ENCODE results near the gene DNAH8.
"Not testable (repeated sequence)": the region's sequence is repeated elsewhere in the genome, so short reads cannot be mapped to it uniquely, and the experiment has no call there.

DNAH8 gene

DNA sequence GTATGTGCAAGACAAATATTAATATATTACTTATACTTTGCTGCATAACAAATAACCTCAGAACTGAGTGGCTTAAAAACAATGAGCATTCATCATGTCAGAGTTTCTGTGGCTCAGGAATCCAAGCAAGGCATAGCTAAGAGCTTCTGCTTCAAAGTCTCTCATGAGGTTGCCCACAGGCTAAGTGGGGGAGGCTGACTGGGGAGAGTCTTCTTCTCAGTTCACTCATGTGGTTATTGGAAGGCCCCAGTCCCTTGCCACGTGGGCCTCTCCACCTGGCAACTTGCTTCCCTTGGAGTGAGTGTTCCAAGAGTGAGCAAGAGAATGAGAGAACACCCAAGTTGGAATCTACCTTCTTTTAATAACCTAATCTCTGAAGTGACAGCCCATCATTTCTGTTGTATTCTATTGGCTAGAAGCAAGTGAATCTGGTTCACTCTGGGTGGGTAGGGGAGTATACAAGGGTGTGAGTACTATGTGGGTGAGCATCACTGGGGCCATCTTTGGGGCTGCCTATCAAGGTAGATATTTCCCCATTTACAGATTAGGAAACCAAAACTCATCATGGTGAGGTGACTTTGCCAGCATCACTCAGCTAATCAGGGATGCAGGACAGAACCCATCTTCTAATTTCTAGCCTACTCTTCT is 36.0 kb downstream of the DNAH8 start:
- DNase-seq (ENCODE audit: low read depth): no peak

DNA sequence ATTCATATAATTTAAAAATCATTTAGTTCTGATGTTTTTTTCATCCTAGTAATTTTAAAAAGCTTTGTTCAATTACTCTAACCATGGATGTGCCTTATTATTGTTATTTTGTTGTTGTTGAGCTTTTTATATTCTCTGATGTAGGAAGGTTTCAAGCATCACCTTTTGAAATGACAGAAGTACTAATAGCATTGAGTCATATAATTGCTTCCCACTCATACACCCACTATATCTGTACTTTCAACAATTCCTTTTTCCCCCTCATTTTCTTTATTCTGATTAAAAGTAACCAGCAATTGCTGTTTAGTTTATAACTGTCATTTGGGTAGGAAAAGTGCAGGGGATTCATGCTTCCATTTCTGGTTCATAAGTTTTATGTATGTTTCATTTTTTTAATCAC is 38.6 kb downstream of the DNAH8 start:
- no peak for DNase-seq (ENCODE audit: low read depth)

DNA sequence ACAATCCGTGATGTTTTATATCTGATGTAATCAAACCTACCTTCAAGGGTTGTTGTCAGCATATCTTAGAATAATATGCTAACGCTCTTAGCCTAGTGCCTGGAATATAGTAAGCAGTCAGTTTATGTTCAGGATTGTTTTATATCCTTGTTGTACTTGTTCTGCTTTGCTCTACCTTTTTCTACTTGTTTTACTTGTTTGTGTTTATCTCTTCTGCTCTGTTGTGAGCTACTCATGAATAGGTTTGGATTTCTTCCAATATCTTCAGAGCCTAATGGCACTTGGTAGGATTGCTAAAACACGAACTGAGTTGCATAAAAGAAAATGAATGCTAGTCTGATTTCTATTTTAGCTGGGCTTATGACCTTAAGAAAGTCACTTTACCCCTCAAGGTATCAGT is 40.1 kb downstream of the DNAH8 start:
- DNase-seq (ENCODE audit: low read depth): no peak

DNA sequence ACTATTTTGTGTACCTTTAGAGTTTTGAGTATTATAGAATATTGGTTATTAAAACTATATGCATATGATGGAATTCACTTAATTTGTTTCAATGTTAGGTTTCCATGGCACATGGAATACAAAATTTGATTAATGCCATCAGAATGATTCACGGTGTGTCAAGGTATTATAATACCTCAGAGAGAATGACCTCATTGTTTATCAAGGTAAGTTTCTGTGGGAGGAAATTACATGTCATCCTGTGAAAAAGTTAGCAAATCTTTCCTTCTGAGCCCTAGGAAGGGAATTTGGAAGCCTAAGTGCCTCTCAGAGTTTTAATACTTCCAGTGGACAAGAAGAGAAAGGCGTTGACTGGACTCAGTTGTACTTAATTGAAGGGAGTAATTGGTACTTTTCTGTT is 40.8 kb downstream of the DNAH8 start:
- DNase-seq (ENCODE audit: low read depth): no peak

DNA sequence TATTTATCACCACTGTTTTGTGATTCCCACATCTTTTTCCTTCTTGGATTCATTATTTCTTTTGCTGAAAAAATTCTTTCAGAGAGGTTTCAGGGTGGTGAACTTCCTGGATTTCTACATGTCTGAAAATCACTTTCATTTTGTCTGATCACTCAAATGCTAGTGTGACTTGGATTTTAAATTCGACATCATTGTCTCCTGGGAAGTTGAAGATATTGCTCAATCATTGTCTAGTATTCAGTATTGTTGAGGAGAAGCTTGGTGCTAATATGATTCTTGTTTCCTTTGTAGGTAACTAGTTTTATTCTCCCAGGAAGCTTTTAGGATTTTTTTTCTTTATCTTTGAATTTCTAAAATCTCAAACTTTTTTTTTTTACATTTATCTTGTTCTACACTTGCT is 45.0 kb downstream of the DNAH8 start:
- DNase-seq (ENCODE audit: low read depth): no peak

DNA sequence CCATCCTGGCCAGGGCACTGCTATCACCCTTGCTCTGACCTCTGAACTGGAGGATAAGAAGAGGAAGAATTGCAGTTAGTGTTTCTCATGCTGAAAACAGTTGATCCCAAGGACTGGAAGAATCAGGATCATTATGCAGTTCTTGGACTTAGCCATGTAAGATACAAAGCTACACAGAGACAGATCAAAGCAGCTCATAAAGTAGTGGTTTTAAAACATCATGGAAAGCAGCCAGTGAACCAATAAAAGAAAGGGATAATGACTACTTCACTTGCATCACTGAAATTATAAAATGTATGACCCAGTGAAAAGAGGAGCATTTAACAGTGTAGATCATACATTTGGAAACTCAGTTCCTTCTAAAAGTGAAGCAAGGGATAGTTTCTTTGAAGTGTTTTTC is 47.7 kb downstream of the DNAH8 start:
- no peak for DNase-seq (ENCODE audit: low read depth)

DNA sequence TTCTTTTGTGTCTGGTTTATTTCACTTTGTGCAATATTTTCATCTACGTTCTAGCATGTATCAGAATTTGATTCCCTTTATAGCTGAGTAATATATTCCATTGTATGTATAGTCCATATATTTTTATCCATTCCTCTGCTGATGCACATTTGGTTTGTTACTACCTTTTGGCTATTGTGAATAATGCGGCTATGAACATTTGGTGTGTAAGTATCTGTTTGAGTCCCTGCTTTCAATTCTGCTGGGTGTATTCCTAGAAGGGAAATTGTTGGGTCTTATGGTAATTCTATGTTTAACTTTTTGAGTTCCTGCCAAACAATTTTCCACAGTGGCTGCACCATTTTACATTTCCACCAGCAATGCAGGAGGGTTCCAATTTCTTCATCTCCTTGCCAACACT is 52.4 kb downstream of the DNAH8 start:
- no peak for DNase-seq (ENCODE audit: low read depth)

DNA sequence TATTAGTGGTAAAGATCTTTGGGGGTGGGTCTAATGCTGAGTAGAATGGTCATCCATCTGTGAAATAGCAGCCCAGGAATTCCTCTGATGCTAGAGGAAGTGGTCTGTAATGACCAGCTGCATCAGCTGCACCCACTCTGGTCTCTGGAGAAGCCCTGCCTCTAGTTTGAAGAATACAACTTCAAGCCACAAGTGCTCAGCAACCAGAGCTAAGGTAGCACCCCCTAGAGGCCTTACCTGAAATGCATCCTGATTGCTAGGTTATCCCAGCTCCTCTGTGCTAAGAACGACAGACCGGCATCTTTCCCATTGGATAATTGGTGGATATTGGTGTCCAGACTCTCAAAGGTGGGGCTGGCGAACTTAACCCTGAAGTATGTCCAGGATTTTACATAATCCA is 58.2 kb downstream of the DNAH8 start:
- no peak for DNase-seq (ENCODE audit: low read depth)

DNA sequence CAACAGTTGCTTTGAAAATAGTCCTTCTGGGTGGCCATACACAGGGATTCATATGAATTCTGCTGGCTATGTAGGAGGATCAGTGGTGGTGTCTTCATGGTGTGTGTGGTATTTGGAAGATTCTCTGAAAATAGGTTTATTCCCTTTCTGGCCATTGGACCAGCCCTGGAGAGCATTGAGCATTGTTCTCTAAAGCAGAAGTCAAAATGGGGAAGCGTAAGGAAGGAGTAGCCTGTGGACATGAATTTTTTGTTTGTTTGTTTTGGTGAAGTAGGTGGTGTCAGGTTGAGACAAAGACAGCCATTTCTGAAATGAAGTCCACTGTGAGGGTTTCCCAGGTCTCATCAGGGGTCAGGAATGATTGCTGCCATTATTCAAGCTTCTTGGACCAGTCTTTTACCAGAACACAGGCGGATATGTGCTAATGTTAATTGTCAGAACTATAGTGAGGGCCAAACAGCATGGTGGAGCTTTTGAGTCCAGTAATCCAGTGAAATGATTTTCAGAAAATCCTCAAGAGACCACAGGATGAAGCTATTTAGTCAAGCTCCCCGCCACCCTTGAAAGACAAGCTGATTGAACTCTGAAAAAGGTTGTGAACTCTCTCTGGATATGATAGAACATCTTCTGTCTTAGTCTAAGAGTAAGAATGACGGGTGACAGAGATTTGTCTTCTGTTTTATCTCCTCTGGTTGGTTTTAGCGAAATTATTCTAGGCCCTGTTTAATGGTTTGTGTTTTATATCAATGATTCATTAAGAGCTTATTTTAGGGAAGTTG is 60.0 kb downstream of the DNAH8 start:
- DNase-seq (ENCODE audit: low read depth): no peak

DNA sequence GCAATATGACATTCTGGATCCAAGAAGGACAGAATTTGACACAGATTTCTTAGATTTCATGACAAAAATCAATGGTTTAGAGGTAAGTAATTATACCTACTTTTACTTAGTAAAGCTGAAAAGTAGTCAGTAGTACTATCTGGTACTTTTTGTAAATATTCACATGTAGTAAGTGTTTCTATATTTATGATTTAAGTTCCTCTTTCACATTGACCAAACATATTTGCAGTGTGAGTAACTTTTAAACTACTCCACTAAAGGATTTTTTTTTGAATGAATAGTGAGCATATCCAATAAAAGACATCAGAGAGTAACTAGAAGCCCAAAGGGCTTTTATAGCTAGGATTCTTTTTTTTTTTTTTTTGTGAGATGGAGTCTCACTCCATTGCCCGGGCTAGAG is 60.8 kb downstream of the DNAH8 start:
- DNase-seq (ENCODE audit: low read depth): no peak

DNA sequence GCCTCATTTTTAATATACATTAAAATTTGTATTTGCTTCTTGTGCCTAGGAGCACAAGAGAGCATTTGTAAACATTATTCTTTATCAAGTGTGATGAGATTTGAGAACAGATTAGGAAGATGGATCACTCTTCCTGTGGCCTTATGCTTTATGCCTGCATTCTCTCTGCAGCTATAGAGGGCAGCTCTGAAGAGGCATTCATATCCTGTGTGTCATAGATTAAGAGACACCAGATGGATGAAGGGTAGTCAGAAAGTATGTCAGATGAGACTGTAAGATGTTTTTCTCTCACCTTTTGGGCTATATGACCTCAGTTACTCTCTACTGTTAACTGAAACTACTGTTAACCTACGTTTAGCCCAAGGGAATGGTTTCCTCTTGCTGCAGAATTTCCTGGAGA is 61.4 kb downstream of the DNAH8 start:
- no peak for DNase-seq (ENCODE audit: low read depth)

DNA sequence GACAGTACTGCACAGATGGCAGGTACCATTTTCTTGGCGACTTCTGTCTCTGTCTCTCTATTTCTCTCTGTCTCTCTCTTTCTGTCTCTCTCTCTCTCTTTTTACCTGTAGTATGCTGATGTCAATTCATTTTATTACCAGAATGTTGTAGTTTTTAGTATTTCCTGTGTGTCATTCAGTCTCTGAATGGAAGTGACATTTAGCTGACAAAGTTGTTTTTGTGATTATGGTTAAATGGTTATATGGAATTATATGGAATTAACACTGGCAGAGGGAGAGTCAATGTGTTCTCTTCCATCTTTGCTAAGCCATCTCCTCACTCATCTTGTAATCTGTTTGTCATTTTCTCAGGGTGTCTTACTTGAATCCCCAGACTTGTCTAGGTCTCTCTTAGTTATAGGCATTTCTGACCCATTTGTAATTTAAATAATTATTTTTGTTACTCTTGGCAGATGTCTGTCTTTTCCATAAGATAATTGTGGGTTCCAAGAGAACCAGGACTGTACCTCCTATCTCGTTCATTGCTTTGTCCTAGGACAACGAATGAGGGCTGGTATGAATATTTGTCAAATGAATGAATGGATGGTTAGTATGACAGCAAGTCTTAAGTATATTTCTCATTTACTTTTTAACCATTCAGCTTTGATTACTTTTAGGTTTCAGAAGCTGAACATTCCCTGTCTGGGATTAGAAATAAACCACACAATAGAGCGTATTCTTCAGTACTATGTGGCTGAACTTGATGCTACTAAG is 64.4 kb downstream of the DNAH8 start:
- DNase-seq (ENCODE audit: low read depth): no peak

DNA sequence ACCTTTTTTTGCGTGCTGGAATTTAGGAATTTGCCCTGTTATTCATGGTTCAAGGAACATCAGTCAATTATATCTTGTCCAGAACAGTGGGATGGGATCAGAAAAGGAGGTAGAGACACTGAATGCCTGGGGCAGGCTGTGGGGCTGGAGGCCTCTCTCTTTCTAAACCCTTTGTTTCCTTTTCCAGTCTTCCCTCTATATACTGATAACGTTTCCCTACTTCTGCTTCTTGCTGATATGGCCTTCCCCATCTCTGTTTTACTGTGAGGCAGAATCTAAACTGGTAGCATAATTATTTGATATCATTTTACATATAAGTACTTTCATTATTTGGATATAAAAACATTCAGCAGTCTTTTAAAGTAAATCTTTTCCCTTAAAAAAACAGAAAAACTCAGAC is 67.5 kb downstream of the DNAH8 start:
- no peak for DNase-seq (ENCODE audit: low read depth)

DNA sequence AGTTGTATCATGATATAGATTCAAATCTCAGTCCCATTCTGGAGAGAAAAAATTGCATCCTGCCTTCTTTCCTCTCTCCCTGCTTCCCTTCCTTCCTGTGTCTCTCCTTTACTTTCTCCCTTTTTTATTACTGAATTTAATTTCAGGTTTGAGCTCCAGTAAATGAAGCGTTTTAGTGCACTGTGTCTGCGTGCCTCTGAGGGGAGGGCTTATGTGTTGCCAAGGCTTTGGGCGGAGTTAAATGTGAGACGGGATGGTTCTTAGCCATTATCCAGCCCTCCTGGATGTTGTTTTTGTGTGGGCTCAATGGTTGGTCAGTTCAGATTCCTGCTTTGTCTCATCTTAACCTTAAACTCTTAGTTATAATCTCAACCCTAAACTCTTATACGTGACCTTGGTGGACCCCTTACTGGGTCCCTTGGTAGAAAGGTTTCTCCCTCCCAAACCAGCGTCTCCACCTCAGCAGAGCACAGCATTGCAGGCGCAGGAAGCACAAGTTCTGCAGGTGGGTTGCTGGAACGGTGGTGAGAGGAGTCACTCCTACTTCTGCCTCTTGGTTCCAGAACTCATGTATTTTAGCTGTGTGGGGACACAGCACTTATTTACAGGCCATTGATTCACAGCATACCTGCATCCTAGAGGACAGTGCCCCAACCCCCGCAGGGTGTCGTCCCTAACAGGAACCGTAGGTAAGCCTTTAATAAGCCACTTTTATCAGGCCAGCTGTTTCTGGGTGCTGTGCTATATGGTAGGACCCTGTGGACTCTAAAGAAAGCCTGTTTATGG is 68.5 kb downstream of the DNAH8 start:
- no peak for DNase-seq (ENCODE audit: low read depth)

DNA sequence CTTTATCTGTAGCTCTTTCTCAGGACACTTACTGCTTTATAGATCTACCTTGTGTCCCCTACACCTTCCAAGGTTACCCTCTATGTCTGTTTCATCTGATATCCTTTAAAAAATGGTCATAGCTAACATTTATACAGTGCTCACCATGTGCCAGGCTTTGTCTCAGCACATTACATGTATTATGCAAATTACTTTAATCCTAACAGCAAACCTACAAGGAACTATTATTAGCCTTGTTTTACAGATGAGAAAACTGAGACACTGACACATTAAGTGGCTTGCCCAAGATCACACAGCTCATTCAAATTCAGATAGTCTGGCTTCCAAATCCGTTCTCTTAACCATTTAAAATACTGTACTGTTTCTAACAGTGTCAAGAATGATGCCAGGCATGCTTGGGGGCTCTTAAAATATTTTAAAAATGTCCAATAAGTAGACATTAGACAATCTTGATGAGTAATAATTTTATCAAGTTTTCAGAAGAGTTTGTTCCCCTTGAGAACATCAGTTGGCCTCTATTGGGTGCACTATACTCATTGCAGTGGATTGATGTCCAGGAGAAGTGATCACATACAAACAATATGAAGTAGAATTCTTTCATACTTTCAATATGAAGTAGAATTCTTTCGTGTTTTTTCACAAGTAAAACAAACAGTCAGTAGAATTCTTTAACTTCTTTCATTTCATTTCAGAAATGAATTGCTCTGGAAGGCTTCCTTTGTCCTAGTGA is 69.6 kb downstream of the DNAH8 start:
- DNase-seq (ENCODE audit: low read depth): peak; percentile 78

DNA sequence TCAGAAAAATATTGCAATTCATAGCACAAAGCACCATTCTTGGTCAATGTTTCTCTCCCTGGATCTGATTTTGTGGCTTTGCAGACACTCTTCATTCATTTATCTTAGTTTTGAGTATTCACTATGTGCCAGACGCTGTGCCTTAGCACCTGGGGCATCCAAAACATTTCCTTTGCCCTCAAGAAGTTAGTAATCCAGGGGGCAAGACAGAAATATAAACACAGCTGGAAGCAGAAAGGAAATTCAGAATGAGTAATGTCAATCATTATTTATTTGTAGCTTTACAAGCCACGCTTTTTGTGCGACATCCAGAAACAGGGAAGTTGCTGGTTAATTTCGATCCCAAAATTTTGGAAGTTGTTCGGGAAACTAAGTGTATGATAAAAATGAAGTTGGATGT is 71.4 kb downstream of the DNAH8 start:
- DNase-seq (ENCODE audit: low read depth): no peak

DNA sequence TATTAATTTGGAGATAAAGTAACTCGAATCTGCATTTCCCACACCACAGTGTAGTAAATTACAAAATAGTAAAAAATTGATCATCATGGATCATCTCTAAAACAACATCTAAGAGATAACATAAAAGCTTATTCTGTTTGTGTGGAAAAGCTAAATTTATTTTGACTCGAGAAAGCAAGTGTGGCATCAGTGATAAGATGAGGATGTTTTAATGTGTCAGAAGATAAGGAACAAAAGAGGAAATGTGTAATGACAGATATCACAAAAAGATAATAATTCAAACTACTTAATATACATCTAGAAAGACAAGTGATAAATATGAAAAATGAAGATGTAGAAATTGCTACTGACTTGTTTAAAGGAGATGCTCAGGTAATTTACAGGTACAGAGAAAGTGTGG is 74.1 kb downstream of the DNAH8 start:
- DNase-seq (ENCODE audit: low read depth): no peak

DNA sequence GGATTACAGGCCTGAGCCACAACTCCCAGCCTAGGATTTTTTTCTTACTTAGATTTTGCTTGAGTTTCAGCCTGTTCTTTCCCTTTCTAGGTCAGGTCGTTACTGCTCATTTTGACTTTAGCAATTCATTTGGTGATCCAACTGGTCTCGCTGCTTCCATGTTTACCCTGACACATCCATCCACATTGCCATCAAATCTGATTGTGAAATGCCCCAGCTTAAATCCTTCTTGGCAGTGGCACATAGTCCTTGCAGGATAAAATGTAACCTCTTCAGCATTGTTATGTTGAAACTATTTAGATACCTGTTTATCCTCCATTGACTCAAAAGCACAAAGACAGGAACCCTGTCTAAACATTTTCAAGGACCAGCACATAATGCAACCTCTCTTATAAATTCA is 77.2 kb downstream of the DNAH8 start:
- no peak for DNase-seq (ENCODE audit: low read depth)

DNA sequence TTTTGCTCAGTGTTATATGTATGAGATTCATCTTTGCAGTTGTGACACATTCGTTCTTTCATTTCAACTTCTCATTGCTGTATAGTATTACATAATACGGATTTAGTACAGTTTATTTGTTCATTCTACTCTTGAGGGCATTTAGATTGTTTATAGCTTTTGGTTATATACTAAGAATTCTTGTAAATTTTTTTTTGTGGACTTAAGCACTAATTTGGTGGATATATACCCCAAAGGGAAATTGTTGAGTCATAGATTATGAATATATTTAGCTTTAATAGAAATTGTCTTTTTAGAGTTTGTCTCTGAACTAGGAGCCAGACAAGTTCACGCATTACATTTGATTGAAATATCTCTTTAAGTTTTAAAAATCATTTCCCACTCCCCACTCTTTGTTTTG is 79.6 kb downstream of the DNAH8 start:
- DNase-seq (ENCODE audit: low read depth): no peak

DNA sequence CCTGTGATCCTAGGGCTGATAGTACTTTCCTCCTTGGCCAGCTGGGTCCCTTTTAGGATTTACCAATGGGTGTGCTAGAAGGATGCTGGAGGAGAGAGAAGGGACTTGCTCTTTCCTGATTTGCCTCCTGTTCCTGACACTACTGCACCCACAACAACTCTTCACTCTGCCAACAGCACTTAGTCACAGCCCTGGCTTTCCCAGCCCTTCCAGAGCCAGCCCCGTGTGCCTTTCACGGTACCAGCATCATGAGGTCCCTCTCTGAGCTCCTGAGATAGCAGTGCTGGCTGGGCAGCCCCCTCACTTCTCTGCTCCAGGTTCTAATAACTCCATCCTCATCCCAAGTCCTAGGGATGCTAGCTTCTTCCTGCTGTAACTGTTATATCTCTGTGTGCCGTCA is 80.9 kb downstream of the DNAH8 start:
- DNase-seq (ENCODE audit: low read depth): no peak

DNA sequence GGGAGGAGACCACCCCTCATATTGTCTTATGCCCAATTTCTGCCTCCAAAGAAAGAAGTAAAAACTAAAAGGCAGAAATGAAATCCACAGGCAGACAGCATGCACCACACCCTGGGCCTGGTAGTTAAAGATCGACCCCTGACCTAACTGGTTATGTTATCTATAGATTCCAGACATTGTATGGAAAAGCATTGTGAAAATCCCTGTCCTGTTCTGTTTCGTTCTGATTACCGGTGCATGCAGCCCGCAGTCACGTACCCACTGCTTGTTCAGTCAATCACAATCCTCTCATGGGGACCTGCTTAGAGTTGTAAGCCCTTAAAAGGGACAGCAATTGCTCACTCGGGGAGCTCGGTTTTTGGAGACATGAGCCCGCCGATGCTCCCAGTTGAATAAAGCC is 81.3 kb downstream of the DNAH8 start:
- not testable (repeated sequence) for DNase-seq (ENCODE audit: low read depth)

DNA sequence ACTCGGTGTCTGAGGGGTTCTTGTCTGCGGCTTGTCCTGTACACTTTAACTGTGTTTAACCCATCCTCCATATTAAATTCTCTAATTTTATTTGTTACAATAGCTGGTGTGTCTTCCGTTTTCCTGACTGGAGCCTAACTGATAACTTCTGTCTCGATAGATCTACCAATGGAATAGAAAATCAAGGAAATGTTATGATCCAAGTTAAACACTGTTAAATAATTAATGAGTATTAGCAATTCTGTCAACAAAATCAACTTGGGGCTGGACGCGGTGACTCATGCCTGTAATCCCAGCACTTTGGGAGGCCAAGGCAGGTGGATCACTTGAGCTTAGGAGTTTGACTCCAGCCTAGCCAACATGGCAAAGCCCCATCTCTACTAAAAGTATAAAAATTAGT is 81.7 kb downstream of the DNAH8 start:
- no peak for DNase-seq (ENCODE audit: low read depth)

Data from HS-27A (cell line).